ENCODE data around the gene OBSCN.

Gene OBSCN

DNA sequence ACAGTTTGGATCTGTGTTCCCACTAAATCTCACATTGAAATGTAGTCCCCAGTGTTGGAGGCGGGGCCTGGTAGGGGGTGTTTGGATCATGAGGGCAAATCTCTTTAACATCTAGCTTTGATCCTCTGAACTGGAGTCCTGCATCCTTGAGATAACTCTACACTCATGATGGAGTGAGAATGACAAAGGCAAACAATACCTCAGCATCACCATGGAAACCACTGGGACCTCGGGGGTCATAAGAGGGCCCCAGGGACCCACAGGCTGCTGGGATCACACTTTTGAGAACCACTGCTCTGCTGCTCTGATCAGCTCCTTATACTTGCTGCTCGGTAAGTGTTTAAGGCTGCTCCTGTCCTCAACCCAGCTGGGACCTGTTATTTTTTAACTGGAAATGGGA is 13.4 kb upstream of the OBSCN start:
- H3K27ac Mint-ChIP-seq: no peak overlapping the region
- no peaks in the 10 kb centered on the region for H3K27me3 Mint-ChIP-seq (ENCODE audit: low read depth)
- H3K4me3 Mint-ChIP-seq: no peak overlapping the region
- H3K4me1 Mint-ChIP-seq (ENCODE audit: low read depth): no peaks in the 10 kb centered on the region
- H3K9me3 Mint-ChIP-seq: peaks cover 11% of the 10 kb centered on the region
- peaks cover 4% of the 10 kb centered on the region for H3K36me3 Mint-ChIP-seq (ENCODE audit: low read depth)

DNA sequence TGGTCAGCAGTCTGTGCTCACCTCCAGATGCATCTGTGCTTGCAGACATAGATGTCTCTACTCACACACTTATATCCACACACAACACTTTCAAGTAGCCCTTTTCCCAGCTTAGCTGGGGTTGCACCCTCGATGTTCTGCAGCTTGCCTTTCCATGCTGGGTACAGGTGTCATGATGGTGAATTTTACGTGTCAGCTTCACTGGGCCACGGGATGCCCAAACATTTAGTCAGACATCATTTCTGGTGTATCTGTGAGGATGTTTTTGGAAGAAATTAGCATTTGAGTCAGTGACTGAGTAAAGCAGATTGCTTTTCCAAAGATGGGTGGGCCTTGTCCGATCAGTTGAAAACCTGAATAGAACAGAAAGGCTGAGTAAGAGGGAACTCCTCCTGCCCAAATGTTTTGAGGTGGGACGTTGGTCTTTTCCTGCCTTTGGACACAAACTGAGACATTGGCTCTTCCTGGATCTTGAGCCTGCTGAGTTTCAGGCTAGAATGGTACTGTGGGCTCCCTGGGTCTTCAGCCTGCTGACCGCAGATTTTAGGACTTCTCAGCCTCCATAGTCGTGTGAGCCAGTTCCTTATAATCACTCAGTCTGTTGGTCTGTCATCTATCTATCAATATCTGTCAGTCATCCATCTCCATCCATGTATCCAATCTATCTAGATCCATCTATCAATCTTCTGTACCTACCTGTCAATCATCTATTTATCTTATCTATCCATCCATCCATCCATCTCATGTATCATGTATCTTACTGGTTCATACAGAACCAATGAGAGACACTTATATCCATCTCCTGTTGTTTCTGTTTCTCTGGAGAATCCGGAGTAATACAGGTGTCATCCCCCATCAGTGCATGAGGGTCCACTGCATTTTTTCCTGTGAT is 12.7 kb upstream of the OBSCN start:
- Mint-ChIP-seq H3K27ac (no peak overlapping the region), H3K4me1 (ENCODE audit: low read depth) (no peaks in the 10 kb centered on the region), H3K36me3 (ENCODE audit: low read depth) (peaks cover 5% of the 10 kb centered on the region), H3K9me3 (peaks cover 14% of the 10 kb centered on the region), H3K27me3 (ENCODE audit: low read depth) (no peaks in the 10 kb centered on the region), H3K4me3 (no peak overlapping the region)

DNA sequence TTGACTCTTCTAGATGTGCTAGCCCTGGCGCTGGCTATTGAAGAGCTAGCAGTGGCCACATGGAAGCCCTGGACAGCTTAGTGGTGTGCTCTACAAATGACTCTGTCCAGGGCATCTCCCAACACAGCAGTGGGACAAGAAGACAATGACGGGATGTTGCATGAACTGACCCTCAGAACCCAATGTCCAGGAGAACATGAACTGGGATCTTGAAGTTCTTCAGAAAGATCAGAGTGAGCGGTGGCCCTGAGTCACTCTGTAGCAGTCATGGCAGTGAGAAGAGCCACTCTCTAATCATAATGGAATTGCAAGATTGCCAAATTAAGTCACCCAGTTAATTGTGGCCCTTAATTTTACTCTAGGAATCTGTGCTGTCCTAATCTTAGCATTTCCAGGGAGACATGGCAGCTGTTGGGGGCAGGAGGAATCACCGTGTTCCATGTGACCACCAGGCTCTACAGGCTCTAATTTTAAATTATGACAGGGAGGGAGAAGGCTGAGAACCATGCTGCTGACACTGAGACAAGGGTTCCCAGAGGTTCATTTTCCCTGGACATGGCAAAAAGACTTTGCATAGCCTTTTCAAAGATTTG is 10.2 kb upstream of the OBSCN start:
- H3K4me1 Mint-ChIP-seq (ENCODE audit: low read depth): no peaks in the 10 kb centered on the region
- no peak overlapping the region for H3K27ac Mint-ChIP-seq
- H3K9me3 Mint-ChIP-seq: peaks cover 19% of the 10 kb centered on the region
- no peak overlapping the region for H3K4me3 Mint-ChIP-seq
- peaks cover 7% of the 10 kb centered on the region for H3K36me3 Mint-ChIP-seq (ENCODE audit: low read depth)
- H3K27me3 Mint-ChIP-seq (ENCODE audit: low read depth): peaks cover under 1% of the 10 kb centered on the region

DNA sequence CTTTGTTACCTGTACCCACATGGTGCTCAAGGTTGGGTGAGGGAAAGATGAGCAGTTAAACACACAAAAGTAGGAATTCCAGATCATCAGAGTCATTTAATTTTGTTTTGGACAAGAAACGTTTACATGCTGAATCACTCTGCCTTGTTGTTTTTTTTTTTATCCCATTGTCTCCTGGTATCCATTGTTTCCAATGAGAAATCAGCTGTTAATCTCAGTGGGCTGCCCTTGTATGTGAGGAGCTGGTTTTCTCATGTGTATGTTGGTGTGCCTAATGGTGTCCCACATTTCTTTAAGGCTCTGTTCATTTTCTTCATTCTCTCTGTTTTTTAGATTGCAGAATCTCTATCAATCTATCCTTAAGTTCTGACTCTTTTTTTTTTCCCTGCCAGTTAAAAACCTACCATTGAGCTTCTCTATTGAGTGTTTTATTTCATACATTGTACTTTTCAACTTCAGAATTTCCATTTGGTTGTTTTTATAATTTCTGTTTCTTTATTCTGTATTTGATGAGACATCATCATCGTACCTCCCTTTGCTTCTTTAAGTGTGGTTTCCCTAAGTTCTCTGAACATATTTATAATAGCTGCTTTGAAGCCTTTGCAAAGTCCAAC is 8.8 kb upstream of the OBSCN start:
- H3K27ac Mint-ChIP-seq: no peak overlapping the region
- H3K4me3 Mint-ChIP-seq: no peak overlapping the region
- H3K36me3 Mint-ChIP-seq (ENCODE audit: low read depth): peaks cover 7% of the 10 kb centered on the region
- H3K27me3 Mint-ChIP-seq (ENCODE audit: low read depth): peaks cover 9% of the 10 kb centered on the region
- H3K4me1 Mint-ChIP-seq (ENCODE audit: low read depth): no peaks in the 10 kb centered on the region
- peaks cover 19% of the 10 kb centered on the region for H3K9me3 Mint-ChIP-seq

DNA sequence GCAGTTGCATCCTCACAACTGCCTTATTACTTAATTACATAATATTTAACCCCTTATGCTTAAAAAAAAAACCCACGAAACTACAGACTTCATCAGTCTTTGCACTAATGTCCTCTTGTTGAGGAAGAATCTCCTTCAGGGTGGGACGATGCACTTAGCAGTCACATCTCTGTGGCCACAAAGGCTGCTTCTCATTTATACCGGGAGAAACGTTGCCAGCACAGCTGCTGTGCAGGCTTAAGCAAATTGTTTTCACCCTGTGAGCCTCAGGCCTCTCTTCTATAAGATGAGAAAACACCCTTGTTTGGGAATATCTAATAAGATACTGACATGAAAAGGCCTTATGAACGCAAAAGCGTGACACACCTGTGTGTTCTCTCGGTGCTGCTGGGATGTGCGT is 2.9 kb upstream of the OBSCN start:
- Mint-ChIP-seq H3K36me3 (ENCODE audit: low read depth) (peaks cover 3% of the 10 kb centered on the region), H3K27me3 (ENCODE audit: low read depth) (peaks cover 9% of the 10 kb centered on the region), H3K9me3 (peaks cover 6% of the 10 kb centered on the region), H3K4me1 (ENCODE audit: low read depth) (no peaks in the 10 kb centered on the region), H3K27ac (no peak overlapping the region), H3K4me3 (no peak overlapping the region)

DNA sequence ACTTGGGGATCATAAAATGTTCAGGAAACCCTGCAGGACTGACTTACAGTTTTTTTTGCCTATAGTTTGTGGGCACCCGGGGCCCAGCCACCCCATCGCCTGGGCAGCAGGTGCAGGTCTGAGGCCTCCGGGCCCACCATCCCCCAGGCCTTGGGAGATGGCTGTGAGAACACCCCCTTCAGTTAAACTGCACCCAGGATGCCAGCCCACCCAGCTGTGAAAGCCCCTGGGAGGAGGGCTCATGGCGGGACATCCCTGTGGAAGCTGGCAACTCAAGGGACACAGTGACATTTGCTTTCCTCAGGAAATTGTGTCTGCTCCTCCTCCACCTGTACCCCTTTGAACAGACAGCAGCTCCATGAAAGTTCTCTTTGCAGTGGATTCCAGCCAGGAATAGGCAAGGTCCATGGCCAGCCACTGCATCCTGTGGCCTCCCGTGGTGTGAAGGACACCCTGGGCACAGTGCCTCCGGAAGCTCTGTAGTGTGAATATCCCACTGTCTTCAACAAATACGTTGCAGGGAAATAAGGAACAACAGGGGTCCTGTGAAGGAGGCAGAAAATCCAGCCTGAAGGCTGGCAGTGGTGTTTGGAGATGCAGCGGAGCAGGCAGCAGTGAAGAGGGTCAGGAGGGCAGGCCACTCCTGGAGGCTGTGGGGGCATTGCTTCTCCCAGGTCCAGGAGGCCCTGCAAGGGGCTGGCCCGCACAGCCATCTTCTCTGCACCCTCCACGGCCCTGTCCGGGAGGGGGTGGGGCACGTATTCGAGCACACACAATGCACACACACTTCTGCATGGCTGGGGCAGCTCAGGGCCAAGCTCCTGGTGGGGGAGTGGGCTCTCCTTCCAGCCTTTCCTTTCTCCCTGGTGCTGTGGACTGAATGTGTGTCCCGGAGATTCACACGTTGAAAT is 2.1 kb upstream of the OBSCN start:
- H3K27ac Mint-ChIP-seq: no peak overlapping the region
- no peak overlapping the region for H3K4me3 Mint-ChIP-seq
- peaks cover 9% of the 10 kb centered on the region for H3K27me3 Mint-ChIP-seq (ENCODE audit: low read depth)
- peaks cover 6% of the 10 kb centered on the region for H3K9me3 Mint-ChIP-seq
- H3K4me1 Mint-ChIP-seq (ENCODE audit: low read depth): no peaks in the 10 kb centered on the region
- H3K36me3 Mint-ChIP-seq (ENCODE audit: low read depth): peaks cover 1% of the 10 kb centered on the region

DNA sequence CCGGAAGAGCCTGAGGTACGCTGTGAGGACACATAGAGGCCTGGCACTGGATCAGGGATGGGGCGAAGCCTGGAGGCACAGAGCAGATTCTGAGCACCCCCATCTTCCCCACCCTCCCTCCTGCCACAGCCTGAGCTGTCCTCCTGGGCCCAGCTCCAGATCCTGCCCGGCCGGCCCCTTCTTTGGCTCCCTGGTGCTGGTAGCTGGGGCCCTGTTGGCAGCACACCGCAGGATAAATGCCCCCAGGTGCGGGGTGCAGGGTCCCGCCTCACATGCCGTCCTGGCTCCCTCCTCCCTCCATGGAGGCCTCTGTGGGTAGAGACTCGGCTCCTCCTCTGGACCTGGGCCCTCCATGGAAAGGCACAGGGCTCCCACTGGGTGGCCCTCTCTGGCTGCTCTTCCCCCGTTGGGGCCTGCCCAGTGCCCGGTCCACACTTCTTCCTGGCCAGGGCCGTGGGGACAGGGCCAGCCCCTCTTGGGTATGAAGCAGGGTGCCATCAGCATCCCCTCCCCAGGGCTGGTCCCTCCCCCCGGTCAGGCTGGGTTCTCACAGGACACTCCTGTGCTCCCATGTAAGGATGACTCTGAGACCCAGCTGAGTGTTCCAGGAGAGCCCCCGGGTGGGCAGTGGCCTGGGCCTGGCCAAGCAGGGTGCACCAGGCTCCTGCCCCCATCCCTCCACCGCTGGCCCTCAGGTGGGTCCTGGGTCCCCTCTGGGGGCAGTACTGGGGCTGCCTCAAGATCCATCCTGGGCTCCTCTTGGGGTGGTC is 1.1 kb upstream of the OBSCN start:
- no peaks in the 10 kb centered on the region for H3K4me1 Mint-ChIP-seq (ENCODE audit: low read depth)
- no peak overlapping the region for H3K4me3 Mint-ChIP-seq
- H3K27me3 Mint-ChIP-seq (ENCODE audit: low read depth): peaks cover 9% of the 10 kb centered on the region
- peaks cover under 1% of the 10 kb centered on the region for H3K9me3 Mint-ChIP-seq
- no peaks in the 10 kb centered on the region for H3K36me3 Mint-ChIP-seq (ENCODE audit: low read depth)
- no peak overlapping the region for H3K27ac Mint-ChIP-seq

DNA sequence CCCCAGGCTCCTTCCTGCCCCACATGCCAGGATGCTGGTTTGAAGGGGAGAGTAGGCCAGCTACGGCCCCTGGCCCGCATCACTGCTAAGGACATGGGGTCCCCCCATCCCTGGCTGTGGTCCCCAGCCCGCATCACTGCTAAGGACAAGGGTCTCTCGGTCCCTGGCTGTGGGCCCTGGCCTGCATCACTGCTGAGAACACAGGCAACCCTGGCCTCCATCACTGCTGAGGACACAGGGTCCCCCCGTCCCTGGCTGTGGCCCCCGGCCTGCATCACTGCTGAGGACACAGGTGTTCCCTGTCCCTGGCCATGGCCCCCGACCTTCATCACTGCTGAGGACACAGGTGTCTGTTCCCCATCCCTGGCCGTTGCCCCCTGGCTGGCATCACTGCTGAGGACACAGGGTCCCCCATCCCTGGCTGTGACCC is 448 bp upstream of the OBSCN start:
- H3K27ac Mint-ChIP-seq: no peak overlapping the region
- H3K4me1 Mint-ChIP-seq (ENCODE audit: low read depth): no peaks in the 10 kb centered on the region
- no peak overlapping the region for H3K4me3 Mint-ChIP-seq
- H3K27me3 Mint-ChIP-seq (ENCODE audit: low read depth): peaks cover 9% of the 10 kb centered on the region
- no peaks in the 10 kb centered on the region for H3K9me3 Mint-ChIP-seq
- H3K36me3 Mint-ChIP-seq (ENCODE audit: low read depth): no peaks in the 10 kb centered on the region

DNA sequence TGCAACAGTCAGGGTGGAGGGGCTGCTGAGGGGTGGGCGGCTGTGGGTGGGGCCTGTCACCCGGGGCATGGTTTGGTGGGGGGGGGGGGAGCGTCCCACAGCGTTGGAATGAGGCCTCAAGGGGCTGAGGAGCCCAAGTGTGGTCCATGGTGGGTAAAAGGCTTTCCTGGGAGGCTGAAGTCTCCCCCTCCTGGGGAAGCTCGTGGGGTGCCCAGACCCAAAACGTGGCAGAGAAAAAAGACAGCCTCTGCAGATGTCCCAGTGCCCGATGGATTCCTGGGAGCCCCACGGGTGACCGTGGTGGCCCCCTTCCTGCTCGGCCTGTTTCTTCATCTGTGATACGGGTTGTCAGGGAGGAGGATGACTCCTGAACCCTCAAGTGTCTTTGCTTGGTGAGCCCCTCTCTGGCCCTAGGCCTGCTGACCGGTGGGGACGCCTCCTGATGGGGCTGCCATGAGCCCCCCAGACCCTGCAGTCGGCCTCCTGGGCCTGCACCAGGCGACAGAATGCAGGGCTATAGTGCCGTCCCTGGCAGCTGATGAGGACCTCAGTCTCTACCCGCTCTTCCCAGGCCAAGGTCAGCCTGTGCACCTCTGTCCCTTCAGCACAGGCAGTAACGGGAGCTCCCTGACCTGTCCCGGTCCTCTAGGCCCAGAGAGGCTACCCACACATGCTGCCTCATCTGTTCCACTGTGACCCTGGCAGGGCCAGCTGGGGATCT is 1.1 kb downstream of the OBSCN start:
- Mint-ChIP-seq H3K9me3 (no peaks in the 10 kb centered on the region), H3K27ac (no peak overlapping the region)

DNA sequence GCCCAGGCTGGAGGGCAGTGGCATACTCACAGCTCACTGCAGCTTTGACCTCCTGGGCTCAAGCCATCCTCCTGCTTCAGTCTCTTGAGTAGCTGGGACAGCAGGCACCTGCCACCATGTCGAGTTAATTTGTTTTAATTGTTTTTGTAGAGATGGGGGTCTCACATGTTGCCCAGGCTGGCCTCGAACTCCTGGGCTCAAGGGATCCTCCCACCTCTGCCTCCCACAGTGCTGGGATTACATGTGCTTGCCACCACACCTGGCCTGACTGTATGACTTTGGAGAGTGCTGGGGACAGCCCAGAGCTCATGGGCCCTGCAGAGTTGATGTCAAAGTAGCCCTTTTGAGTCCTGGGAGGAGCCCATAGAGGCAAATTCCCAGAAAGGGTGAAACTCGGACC is 1.8 kb downstream of the OBSCN start:
- Mint-ChIP-seq H3K4me1 (ENCODE audit: low read depth) (no peaks in the 10 kb centered on the region), H3K27ac (no peak overlapping the region), H3K27me3 (ENCODE audit: low read depth) (no peaks in the 10 kb centered on the region), H3K9me3 (no peaks in the 10 kb centered on the region), H3K4me3 (no peak overlapping the region), H3K36me3 (ENCODE audit: low read depth) (no peaks in the 10 kb centered on the region)

More for the DNA sequence above, 1.1 kb downstream of the OBSCN start:
- Mint-ChIP-seq H3K36me3 (ENCODE audit: low read depth) (no peaks in the 10 kb centered on the region), H3K4me3 (no peak overlapping the region), H3K4me1 (ENCODE audit: low read depth) (no peaks in the 10 kb centered on the region), H3K27me3 (ENCODE audit: low read depth) (peaks cover under 1% of the 10 kb centered on the region)

DNA sequence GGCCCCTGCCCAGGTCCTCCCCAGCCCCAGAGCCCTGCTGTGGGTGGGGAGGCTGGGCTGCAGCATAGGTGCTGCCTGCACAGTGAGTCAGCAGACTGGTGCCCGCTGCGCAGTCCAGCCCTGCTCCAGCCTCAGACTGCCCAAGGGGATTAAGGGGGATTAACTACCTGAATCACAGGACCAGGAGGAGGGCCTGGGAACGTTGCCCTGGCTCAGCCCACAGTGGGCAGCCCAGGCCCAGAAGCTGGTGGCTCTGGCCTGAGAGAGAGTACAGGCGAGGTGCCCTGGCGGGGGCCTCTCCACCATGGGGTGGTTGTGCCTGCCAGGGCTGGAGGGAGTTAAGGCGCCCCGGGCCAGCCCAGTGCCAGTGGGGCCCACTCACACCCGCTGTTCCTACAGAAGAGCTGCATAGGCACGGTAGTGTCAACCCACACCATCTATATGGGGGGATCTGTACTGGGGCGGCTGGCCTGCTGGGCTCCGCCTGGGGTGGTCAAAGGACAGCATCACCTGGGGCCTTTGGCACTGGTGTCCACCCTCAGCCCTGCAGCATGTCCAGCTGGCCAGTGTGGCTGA is 2.3 kb downstream of the OBSCN start:
- Mint-ChIP-seq H3K36me3 (ENCODE audit: low read depth) (no peaks in the 10 kb centered on the region), H3K9me3 (no peaks in the 10 kb centered on the region), H3K4me1 (ENCODE audit: low read depth) (no peaks in the 10 kb centered on the region), H3K4me3 (no peak overlapping the region), H3K27ac (no peak overlapping the region), H3K27me3 (ENCODE audit: low read depth) (no peaks in the 10 kb centered on the region)

DNA sequence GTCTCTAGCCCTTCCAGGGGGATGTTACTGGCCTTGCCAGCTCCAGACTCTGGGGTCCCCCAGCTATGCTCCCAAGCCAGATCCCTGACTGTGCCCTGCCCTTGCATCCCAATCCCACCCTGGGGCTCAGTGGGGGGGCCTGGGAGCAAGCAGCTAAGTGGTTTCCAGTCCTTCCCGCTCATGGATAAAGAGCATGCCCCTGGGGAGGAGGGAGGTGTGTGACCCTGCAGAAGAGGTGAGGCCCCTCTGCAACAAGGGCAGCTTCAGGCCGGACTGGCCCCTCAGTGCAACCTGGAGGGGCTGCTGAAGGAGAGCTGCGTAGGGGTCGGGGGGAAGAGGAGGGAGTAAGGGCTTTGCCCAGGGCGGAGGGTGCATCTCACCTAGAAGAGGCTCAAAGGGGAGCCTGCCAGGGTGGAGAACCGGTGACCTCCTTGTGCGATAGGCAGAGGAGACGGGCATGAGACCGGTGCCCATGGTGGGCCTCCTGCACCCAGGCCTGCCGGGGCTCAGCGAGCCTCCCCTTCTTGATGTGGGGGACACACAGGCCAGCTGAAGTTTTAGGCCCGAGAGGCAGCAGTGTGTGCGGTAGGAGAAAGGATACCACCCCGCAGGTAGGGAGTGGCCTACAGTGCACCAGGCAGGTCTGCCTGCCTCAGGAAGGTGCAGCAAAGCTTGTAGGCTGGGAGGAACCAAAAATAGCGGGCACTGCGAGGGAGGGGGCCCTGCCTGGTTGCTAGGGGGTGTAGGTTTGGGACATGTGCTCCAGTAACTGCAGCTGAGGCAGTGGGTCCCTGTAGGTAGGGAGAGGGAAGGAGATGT is 3.1 kb downstream of the OBSCN start:
- H3K4me1 Mint-ChIP-seq (ENCODE audit: low read depth): no peaks in the 10 kb centered on the region
- H3K36me3 Mint-ChIP-seq (ENCODE audit: low read depth): no peaks in the 10 kb centered on the region
- H3K27me3 Mint-ChIP-seq (ENCODE audit: low read depth): no peaks in the 10 kb centered on the region
- no peak overlapping the region for H3K27ac Mint-ChIP-seq
- peak overlapping the region; percentile 66 for H3K4me3 Mint-ChIP-seq
- H3K9me3 Mint-ChIP-seq: no peaks in the 10 kb centered on the region
